Nucleus accumbens (tissue), 56 donors: ENCODE measurements around the gene LY86.

Experiments
- DNase-seq, 56 donors: peaks; one replicate each; lab custom pipeline; 2025; lab: John Stamatoyannopoulos, UW

The LY86 gene

DNA sequence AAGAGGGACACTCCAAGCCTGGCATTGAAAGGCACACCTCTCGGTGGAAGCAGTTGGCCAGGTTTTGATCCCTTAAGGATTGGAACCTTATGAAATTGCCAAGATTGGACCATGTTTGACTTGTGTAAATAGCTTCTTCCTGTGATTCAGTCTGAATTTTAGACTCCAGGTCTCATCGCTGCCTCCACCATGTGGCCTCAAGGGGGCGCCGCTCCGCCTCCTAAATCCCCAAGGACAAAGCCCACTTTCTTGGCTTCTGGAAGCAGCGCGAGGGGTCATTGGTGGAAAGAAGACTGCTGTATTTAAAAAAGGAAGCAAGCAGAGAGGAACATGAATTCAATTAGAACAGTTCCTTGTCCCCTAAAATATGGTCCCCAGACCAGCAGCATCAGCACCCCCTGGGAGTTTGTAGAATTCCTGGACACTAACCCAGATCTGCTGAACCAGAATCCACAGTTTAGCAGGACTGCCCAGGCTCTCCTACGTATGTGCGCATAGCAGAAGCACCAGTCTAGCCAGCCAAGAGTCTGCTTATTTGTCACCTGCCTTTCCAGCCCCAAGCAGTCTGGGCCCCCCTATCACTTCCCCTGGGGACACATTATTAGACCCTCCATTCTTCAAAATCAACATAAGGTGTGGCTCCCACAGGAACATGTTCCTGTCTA is 108.5 kb downstream of the LY86 start:
- peak in 31 of 56 donors; percentile 3 to 75 (median 22) for DNase-seq

- no peak for DNase-seq
These were observed 109.1 kb downstream of the LY86 start for GRCh38 chr6:6697620-6698019.

- DNase-seq, result peak in 41 of 56 donors; percentile 12 to 83 (median 39)
These were observed 111.3 kb downstream of the LY86 start for GRCh38 chr6:6699741-6700367.

DNA sequence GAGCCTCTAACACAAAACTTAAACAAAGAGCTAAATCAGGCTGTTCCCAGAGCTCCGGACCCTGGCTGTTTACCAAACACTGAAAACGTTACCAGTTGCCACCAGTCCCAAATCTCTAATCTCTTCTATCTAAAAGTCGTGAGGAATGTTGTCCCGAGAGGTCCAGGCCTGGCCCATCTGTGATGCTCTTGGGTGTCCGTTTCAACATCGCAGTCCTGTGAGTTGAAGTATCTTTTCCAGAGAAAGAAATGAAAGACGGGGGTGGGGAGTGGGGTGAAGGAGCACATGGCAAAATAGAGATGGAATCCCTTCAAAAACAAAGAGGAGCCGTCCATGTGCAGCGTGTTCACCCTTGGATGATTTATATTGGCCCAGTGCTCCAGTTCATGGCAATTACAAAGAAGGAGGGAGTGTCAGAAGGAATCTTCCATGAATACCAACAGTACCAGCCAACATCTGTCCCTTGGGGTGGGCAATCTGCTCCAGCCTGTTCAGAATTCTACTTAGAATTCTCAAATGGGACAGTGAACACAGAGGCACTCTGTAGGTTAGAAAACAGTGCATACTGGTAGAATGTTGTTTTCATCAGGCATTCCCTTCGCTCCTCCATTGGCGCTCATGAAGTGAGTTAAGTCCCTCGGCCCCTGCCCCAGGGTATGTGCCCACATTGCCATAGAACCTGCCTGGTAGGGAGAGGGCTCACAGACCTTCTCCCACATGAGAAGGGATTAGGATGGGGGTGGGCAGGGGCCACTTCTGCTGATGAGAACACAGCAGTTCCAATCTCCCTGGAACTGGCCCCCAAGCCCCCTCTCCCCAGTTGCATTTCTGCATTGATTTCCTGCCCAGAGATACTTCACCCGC is 112.1 kb downstream of the LY86 start:
- no peak for DNase-seq

DNA sequence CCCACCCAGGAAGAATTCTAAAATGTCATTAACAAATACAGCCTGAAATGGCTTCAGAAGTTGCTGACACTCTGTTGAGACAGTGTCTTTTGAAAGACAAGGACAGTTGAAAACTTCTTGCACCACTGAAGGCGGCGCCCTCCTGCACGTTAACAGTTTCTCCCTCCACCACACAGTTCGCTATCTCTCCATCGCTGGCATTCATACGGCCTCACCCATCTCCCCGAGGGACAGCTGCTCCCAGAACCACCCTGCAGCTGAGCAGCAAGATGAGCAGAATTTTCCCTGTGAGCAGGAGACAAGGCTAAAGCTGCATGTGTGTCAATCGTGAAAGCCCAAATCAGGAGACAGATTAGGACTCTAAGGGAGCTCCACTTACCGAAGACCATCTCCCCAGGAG is 113.3 kb downstream of the LY86 start:
- no peak for DNase-seq

- no peak for DNase-seq
These were observed 115.2 kb downstream of the LY86 start for GRCh38 chr6:6703699-6704098.
